Right lobe of liver (tissue), 4 donors: ENCODE results near the gene C10orf67.

ENCODE experiments used
- POLR2A ChIP-seq: fragments of 450-650 bp; IDR thresholded peaks from one replicate; pipeline ENCODE4 v1.6.1; 2017; ENCODE audit warnings: antibody characterized with exemption, mild to moderate bottlenecking
- TF ChIP-seq, protein P1 (sequence below), 4 donors: fragments of 200-600 bp in 3 of 4; fragments of 450-650 bp in 1 of 4; IDR thresholded peaks; one replicate each; pipeline versions ENCODE4 v1.5.1 to v1.8.0; 2016 to 2022; ENCODE audit warnings: antibody characterized with exemption in 4 of 4, mild to moderate bottlenecking in 2 of 4
- donor health status: DM: no; HTN: no; CAD: no.
- donor health status: DM: no; HTN: no; CAD: no.
- donor health status: DM: no; HTN: yes; CAD: no.

DNA sequence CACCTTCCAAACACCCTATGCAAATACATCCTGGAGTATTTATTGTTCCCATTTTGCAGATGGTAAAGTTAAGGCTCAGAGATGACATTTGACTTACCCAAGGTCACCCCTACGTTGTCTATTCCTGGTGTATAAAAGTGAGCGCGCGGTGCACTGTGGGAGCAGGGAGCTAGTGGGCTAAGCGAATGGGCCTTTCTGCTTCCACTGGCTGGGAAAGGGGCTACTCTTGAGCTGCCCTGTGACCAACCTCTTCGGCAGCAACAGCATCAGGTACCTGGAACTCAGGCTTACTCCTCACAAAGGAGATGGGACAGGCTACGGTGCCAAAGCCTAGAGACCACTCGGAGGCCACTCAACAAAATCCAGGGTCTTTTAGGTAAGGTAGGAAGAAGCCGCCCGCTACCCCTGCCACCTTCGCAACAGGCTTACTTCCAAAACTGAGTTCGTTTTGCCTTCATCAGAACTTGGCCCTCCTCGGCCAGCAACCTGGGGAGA, 150.1 kb downstream of the C10orf67 start:
- TF ChIP-seq, protein P1, sequence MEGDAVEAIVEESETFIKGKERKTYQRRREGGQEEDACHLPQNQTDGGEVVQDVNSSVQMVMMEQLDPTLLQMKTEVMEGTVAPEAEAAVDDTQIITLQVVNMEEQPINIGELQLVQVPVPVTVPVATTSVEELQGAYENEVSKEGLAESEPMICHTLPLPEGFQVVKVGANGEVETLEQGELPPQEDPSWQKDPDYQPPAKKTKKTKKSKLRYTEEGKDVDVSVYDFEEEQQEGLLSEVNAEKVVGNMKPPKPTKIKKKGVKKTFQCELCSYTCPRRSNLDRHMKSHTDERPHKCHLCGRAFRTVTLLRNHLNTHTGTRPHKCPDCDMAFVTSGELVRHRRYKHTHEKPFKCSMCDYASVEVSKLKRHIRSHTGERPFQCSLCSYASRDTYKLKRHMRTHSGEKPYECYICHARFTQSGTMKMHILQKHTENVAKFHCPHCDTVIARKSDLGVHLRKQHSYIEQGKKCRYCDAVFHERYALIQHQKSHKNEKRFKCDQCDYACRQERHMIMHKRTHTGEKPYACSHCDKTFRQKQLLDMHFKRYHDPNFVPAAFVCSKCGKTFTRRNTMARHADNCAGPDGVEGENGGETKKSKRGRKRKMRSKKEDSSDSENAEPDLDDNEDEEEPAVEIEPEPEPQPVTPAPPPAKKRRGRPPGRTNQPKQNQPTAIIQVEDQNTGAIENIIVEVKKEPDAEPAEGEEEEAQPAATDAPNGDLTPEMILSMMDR (IDR thresholded peaks at IDR 0.05) = no peak
- TF ChIP-seq POLR2A = no peak
